ENCODE results near the gene CSNK2A2. TPM values are rescaled to one million over a fixed set of nuclear protein-coding genes. Genes with fewer than 3 reads are reported as not detected.

The CSNK2A2 gene
- total RNA-seq, 4 donors from 2014 or later = 28.7 to 53.5 (median 40.0) TPM

DNA sequence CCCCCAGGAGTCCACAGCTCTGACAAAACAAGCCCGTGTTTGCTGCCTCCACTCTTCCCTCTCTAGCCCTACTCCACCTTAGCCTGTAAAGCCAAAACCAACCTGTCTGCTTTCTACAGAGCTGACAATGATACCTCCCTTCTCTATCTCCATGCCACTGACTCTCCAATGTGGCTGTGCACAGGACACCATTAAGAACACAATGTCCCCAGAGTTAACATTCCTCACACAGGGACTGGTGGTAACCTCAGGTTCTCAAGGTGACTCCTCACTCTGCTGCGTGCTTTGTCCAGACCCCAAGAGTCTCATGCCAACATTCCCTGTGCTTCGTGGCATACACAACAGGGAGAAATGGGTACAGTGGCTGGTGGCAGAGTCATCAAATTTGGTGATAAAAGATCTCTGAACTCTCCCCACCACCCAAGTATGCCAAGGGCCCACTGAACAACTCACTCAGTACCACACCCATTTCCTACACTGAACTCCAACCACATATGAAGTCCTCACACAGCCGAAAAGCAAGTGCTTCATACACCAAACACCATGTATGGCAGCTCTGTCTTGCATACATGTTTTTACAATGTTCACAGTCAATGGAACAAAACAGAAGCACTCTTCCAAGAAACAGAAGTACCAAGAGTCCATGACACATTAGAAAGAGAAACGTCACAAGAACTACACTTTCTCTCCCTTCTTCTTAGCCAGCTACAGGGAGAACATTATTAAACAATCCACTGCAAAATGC lies 21.1 kb downstream of the CSNK2A2 start:
- H3K4me1 ChIP-seq = no peaks in the 10 kb centered on the region
- intact Hi-C loops (cut with DNase I; ENCODE audit: low total_unique reads) = no loop called here
- H3K9me3 ChIP-seq = no peaks in the 10 kb centered on the region
- no peak overlapping the region for H3K4me3 ChIP-seq
- TF ChIP-seq POLR2AphosphoS5 (IDR thresholded peaks at IDR 0.05) (no peak), EP300 (IDR thresholded peaks at IDR 0.05; ENCODE audit: low read depth) (no peak), POLR2A (IDR thresholded peaks at IDR 0.05) (no peak)
- TF ChIP-seq, protein P1, sequence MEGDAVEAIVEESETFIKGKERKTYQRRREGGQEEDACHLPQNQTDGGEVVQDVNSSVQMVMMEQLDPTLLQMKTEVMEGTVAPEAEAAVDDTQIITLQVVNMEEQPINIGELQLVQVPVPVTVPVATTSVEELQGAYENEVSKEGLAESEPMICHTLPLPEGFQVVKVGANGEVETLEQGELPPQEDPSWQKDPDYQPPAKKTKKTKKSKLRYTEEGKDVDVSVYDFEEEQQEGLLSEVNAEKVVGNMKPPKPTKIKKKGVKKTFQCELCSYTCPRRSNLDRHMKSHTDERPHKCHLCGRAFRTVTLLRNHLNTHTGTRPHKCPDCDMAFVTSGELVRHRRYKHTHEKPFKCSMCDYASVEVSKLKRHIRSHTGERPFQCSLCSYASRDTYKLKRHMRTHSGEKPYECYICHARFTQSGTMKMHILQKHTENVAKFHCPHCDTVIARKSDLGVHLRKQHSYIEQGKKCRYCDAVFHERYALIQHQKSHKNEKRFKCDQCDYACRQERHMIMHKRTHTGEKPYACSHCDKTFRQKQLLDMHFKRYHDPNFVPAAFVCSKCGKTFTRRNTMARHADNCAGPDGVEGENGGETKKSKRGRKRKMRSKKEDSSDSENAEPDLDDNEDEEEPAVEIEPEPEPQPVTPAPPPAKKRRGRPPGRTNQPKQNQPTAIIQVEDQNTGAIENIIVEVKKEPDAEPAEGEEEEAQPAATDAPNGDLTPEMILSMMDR (IDR thresholded peaks at IDR 0.05) = no peak
- peaks cover 0 to 31% (median 2%) of the 10 kb centered on the region in 4 donors for H3K36me3 ChIP-seq
- 90 to 100% methylated on average over 1 to 5 of the region's 5 CpGs for WGBS, 2 donors (ENCODE audit: low coverage in 1 of 2)
- no peaks in the 10 kb centered on the region for H3K27me3 ChIP-seq
- DNase-seq = no peak
- in situ Hi-C loops (cut with MboI; ENCODE audit: low pct_ligation_motif_present in 1 of 4, low pct_unique_long_range_greater_than_20kb in 1 of 4, low sequenced_read_pairs in 3 of 4) = no loop called here
- no peak overlapping the region for H3K27ac ChIP-seq

DNA sequence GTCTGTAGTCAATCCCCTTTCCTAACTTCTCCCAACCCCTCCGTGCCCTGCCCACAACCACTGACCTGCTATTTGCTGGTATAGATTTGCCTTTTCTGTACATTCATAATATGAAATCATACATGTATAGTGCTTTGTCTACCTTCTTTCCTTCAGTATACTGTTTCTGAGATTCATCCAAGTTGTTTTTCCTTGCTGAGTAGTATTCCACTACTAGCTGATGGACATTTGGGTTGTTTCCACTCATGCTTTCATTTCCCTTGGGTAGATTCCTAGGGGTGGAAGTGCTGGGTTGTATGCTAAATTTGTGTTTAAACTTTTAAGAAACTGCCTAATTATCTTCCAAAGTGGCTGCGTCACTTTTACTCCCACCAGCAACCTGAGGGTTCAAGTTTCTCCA lies 27.7 kb downstream of the CSNK2A2 start:
- H3K27me3 ChIP-seq = no peaks in the 10 kb centered on the region
- no peaks in the 10 kb centered on the region for H3K4me1 ChIP-seq
- DNase-seq = no peak
- TF ChIP-seq, protein P1 (IDR thresholded peaks at IDR 0.05) = no peak
- no peak for TF ChIP-seq POLR2AphosphoS5 (IDR thresholded peaks at IDR 0.05)
- no peak for TF ChIP-seq POLR2A (IDR thresholded peaks at IDR 0.05)
- no peak for TF ChIP-seq EP300 (IDR thresholded peaks at IDR 0.05; ENCODE audit: low read depth)
- in situ Hi-C loops (cut with MboI; ENCODE audit: low pct_ligation_motif_present in 1 of 4, low pct_unique_long_range_greater_than_20kb in 1 of 4, low sequenced_read_pairs in 3 of 4) = no loop called here
- intact Hi-C loops (cut with DNase I; ENCODE audit: low total_unique reads) = no loop called here
- H3K9me3 ChIP-seq = no peaks in the 10 kb centered on the region
- 96 to 100% methylated on average over 2 of the region's 2 CpGs for WGBS, 2 donors (ENCODE audit: low coverage in 1 of 2)
- no peak overlapping the region for H3K27ac ChIP-seq
- H3K4me3 ChIP-seq = no peak overlapping the region
- peaks cover 0 to 78% (median 24%) of the 10 kb centered on the region in 4 donors for H3K36me3 ChIP-seq

DNA sequence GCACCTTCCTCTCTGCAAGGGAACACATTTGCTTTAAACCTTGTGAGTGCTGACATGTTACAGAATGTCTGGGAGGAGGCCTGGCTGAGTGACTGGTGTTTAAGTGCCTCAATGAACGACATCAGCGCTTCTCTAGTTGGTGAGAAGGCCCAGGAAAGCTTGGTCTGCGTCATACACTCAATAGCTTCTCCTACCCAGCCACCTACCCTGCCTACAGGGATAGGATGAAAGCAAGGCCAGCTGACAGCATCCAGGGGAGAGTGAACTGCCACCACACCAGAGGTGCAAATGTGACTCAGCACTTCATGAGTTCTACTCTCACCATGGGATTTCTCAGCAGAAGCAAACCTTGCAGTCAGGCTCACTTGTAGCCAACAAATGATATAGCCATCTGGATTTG lies 37.1 kb downstream of the CSNK2A2 start:
- intact Hi-C loops (cut with DNase I; ENCODE audit: low total_unique reads) = no loop called here
- TF ChIP-seq EP300 (IDR thresholded peaks at IDR 0.05; ENCODE audit: low read depth) = no peak
- TF ChIP-seq, protein P1 (IDR thresholded peaks at IDR 0.05) = no peak
- no peak for TF ChIP-seq POLR2AphosphoS5 (IDR thresholded peaks at IDR 0.05)
- no peak for TF ChIP-seq POLR2A (IDR thresholded peaks at IDR 0.05)
- H3K9me3 ChIP-seq = no peaks in the 10 kb centered on the region
- H3K4me1 ChIP-seq = no peaks in the 10 kb centered on the region
- H3K36me3 ChIP-seq = peaks cover 0 to 40% (median 20%) of the 10 kb centered on the region in 4 donors
- in situ Hi-C loops (cut with MboI; ENCODE audit: low pct_ligation_motif_present in 1 of 4, low pct_unique_long_range_greater_than_20kb in 1 of 4, low sequenced_read_pairs in 3 of 4) = no loop called here
- no peaks in the 10 kb centered on the region for H3K27me3 ChIP-seq
- DNase-seq = no peak
- H3K27ac ChIP-seq = no peak overlapping the region
- no peak overlapping the region for H3K4me3 ChIP-seq
- 75% methylated on average over 3 of the region's 3 CpGs; no CpG with 5 or more reads in 1 of the 2 donors for WGBS, 2 donors (ENCODE audit: low coverage in 1 of 2)

DNA sequence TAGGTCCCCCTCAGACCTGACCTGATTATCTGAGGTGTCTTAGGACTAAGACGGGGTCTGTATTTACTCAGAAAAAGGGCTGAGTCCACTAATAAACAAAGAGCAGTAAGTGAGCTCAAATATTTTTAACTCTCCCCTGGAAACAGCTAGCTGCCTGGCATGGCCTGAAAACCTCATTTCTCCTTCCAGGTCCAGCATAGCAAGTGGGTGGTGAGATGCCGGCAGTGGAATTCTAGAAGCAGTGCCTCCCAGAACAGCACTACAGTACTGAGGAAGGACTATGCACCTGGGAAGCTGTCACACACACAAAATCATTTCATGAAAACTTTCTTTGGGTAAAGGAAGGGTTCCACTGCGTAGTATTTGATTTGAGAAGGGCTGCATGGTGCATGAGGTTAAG lies 39.2 kb downstream of the CSNK2A2 start:
- no peaks in the 10 kb centered on the region for H3K9me3 ChIP-seq
- TF ChIP-seq EP300 (IDR thresholded peaks at IDR 0.05; ENCODE audit: low read depth) = no peak
- TF ChIP-seq, protein P1 (IDR thresholded peaks at IDR 0.05) = no peak
- no peak for TF ChIP-seq POLR2A (IDR thresholded peaks at IDR 0.05)
- TF ChIP-seq POLR2AphosphoS5 (IDR thresholded peaks at IDR 0.05) = no peak
- H3K36me3 ChIP-seq = peaks cover 0 to 18% (median 10%) of the 10 kb centered on the region in 4 donors
- no peak for DNase-seq
- intact Hi-C loops (cut with DNase I; ENCODE audit: low total_unique reads) (no loop called here), in situ Hi-C loops (cut with MboI; ENCODE audit: low pct_ligation_motif_present in 1 of 4, low pct_unique_long_range_greater_than_20kb in 1 of 4, low sequenced_read_pairs in 3 of 4) (no loop called here)
- no peak overlapping the region for H3K4me3 ChIP-seq
- H3K27ac ChIP-seq = no peak overlapping the region
- 86 to 91% methylated on average over 2 to 3 of the region's 3 CpGs for WGBS, 2 donors (ENCODE audit: low coverage in 1 of 2)
- H3K27me3 ChIP-seq = no peaks in the 10 kb centered on the region
- H3K4me1 ChIP-seq = no peaks in the 10 kb centered on the region
